ENCODE data around the gene HRCT1. TPM values are rescaled to one million over a fixed set of nuclear protein-coding genes. Genes with fewer than 3 reads are reported as not detected.

Gene HRCT1
- total RNA-seq: 10.8 TPM
- long read RNA-seq, partial matches to known transcripts: 0 of 4 reads
- long read RNA-seq, other reads (novel, unspliced or antisense): 0 of 4 reads

DNA sequence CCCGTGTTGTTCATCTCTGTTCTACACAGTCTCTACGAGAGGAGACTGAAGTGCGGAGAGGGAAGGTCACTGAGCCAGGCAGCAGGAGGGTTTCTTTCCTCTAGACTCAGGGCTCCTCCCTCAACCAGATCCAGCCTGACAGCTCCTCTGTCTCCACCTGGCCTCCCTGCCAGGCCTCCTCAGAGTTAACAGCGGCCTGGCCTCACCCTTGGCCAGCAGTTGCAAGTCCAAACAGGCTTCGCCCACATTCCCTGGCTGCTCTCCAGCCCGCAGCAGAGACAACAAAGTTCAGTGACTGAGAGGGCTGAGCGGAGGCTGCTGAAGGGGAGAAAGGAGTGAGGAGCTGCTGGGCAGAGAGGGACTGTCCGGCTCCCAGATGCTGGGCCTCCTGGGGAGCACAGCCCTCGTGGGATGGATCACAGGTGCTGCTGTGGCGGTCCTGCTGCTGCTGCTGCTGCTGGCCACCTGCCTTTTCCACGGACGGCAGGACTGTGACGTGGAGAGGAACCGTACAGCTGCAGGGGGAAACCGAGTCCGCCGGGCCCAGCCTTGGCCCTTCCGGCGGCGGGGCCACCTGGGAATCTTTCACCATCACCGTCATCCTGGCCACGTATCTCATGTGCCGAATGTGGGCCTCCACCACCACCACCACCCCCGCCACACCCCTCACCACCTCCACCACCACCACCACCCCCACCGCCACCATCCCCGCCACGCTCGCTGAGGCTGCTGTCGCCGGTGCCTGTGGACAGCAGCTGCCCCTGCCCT, at the start of gene HRCT1:
Gene HRCT1 (plus strand): TSS at position 291 of the 768 bp plus-strand sequence. CDS start 86 bp downstream, at position 377.
- Histone ChIP-seq H3K4me3 (peak within 1 kb of the TSS; percentile 32), H3K27ac (peak within 1 kb of the TSS; percentile 97), H3K4me1 (peaks cover 79% of the 10 kb centered on the region), H3K9me3 (no peaks in the 10 kb centered on the region), H3K36me3 (no peaks in the 10 kb centered on the region), H3K27me3 (no peaks in the 10 kb centered on the region)
- ATAC-seq: peak; percentile 70
- peak; percentile 95 for DNase-seq
- intact Hi-C loops (cut with DNase I): loop anchor here (5.0 kb wide), 1 partner anchor 41 kb away; no protein-coding TSS in a partner anchor
- TF ChIP-seq, protein P1, sequence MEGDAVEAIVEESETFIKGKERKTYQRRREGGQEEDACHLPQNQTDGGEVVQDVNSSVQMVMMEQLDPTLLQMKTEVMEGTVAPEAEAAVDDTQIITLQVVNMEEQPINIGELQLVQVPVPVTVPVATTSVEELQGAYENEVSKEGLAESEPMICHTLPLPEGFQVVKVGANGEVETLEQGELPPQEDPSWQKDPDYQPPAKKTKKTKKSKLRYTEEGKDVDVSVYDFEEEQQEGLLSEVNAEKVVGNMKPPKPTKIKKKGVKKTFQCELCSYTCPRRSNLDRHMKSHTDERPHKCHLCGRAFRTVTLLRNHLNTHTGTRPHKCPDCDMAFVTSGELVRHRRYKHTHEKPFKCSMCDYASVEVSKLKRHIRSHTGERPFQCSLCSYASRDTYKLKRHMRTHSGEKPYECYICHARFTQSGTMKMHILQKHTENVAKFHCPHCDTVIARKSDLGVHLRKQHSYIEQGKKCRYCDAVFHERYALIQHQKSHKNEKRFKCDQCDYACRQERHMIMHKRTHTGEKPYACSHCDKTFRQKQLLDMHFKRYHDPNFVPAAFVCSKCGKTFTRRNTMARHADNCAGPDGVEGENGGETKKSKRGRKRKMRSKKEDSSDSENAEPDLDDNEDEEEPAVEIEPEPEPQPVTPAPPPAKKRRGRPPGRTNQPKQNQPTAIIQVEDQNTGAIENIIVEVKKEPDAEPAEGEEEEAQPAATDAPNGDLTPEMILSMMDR (IDR thresholded peaks at IDR 0.05): no peak

GRCh38 chr9:35856206-35856605, 49.8 kb upstream of the HRCT1 start:
- ATAC-seq: no peak
- Histone ChIP-seq H3K27ac (no peak overlapping the region), H3K4me1 (no peaks in the 10 kb centered on the region), H3K4me3 (no peak overlapping the region), H3K27me3 (no peaks in the 10 kb centered on the region), H3K9me3 (no peaks in the 10 kb centered on the region), H3K36me3 (no peaks in the 10 kb centered on the region)
- intact Hi-C loops (cut with DNase I): no loop called here
- no peak for DNase-seq
- TF ChIP-seq, protein P1 (IDR thresholded peaks at IDR 0.05): no peak

- no peak for DNase-seq
- intact Hi-C loops (cut with DNase I): no loop called here
- no peak for ATAC-seq
Measured at GRCh38 chr9:35856882-35857281, 49.1 kb upstream of the HRCT1 start.

DNA sequence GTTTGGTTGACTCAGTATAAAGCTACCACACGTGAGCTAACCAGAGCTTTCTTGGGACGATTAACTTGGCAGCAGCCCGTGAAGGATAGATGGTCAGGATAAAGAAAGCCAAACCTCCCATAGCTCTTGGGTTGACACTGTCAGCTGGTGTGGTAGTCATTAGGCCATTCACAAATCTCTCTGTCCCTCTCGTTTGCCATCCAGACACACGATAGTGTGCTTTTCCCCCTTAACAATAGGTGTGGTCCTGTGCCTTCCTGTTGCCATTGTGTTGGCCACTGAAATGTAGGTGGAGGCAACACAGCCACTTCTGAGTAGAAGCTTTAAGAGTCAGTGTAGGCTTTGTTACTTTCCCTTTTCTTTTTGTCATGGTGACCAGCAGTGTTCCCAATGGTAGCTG, 47.5 kb upstream of the HRCT1 start:
- intact Hi-C loops (cut with DNase I): no loop called here
- Histone ChIP-seq H3K9me3 (no peaks in the 10 kb centered on the region), H3K4me3 (no peak overlapping the region), H3K4me1 (no peaks in the 10 kb centered on the region), H3K36me3 (no peaks in the 10 kb centered on the region), H3K27me3 (no peaks in the 10 kb centered on the region), H3K27ac (no peak overlapping the region)
- no peak for DNase-seq
- ATAC-seq: no peak
- TF ChIP-seq, protein P1 (IDR thresholded peaks at IDR 0.05): no peak

More at GRCh38 chr9:35856882-35857281, 49.1 kb upstream of the HRCT1 start:
- Histone ChIP-seq H3K27ac (no peak overlapping the region), H3K9me3 (no peaks in the 10 kb centered on the region), H3K4me1 (no peaks in the 10 kb centered on the region), H3K36me3 (no peaks in the 10 kb centered on the region), H3K27me3 (no peaks in the 10 kb centered on the region), H3K4me3 (no peak overlapping the region)
- TF ChIP-seq, protein P1 (IDR thresholded peaks at IDR 0.05): no peak

GRCh38 chr9:35859310-35859989, 46.6 kb upstream of the HRCT1 start:
- peak; percentile 33 for ATAC-seq

More at GRCh38 chr9:35859310-35859989, 46.6 kb upstream of the HRCT1 start:
- no peak overlapping the region for H3K4me3 ChIP-seq
- no peak for DNase-seq
- H3K27ac ChIP-seq: no peak overlapping the region
- intact Hi-C loops (cut with DNase I): no loop called here
- H3K36me3 ChIP-seq: no peaks in the 10 kb centered on the region
- TF ChIP-seq, protein P1 (IDR thresholded peaks at IDR 0.05): no peak
- peaks cover 4% of the 10 kb centered on the region for H3K27me3 ChIP-seq
- no peaks in the 10 kb centered on the region for H3K9me3 ChIP-seq
- H3K4me1 ChIP-seq: no peaks in the 10 kb centered on the region

All from upper lobe of right lung (tissue), 1 donor.